Gastrocnemius medialis (tissue), 4 donors: Measurements from ENCODE around the gene CCDC51.

Experiments used
- POLR2A ChIP-seq, 2 donors: fragments of 450-650 bp; IDR thresholded peaks; one replicate each; pipeline ENCODE4 v1.6.1; 2017; ENCODE audit warnings: antibody characterized with exemption in 2 of 2, mild to moderate bottlenecking in 2 of 2, moderate library complexity in 2 of 2
- TF ChIP-seq, protein P1 (sequence below), 5 experiments: fragments of 450-650 bp in 3 of 5; fragments of 200-600 bp in 2 of 5; sonication (generic) in 2 of 5; IDR thresholded peaks in 4 of 5; conservative IDR thresholded peaks in 1 of 5; 1 replicate in 4 of 5; 2 replicates in 1 of 5; pipeline ENCODE4 v1.5.1; 2016 to 2019; ENCODE audit warnings: antibody characterized with exemption in 5 of 5, mild to moderate bottlenecking in 3 of 5, moderate library complexity in 3 of 5

DNA sequence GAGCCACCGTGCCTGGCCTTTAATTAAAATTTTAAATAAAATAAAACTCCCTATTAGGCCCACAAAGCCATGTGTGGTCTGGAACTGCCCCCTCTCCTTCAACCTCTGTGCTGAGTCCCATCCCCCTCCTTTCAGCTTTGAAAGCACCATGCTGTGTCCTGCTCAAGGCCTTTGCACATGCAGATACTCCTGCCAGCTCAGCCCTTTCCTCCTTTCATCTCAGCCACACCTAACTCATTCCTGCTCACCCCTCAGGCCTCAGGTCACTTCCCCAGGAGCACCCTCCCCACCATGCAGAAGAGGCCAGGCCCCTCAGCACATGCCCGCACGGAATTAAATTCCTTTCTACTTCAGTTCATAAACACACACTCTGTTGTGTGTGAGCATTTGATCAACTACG is 34.7 kb upstream of the CCDC51 start:
- TF ChIP-seq, protein P1, sequence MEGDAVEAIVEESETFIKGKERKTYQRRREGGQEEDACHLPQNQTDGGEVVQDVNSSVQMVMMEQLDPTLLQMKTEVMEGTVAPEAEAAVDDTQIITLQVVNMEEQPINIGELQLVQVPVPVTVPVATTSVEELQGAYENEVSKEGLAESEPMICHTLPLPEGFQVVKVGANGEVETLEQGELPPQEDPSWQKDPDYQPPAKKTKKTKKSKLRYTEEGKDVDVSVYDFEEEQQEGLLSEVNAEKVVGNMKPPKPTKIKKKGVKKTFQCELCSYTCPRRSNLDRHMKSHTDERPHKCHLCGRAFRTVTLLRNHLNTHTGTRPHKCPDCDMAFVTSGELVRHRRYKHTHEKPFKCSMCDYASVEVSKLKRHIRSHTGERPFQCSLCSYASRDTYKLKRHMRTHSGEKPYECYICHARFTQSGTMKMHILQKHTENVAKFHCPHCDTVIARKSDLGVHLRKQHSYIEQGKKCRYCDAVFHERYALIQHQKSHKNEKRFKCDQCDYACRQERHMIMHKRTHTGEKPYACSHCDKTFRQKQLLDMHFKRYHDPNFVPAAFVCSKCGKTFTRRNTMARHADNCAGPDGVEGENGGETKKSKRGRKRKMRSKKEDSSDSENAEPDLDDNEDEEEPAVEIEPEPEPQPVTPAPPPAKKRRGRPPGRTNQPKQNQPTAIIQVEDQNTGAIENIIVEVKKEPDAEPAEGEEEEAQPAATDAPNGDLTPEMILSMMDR (IDR thresholded peaks at IDR 0.05 in 4 of 5, conservative IDR thresholded peaks at IDR 0.05 in 1 of 5): no peak
- no peak for TF ChIP-seq POLR2A (IDR thresholded peaks at IDR 0.05)
